K562 (cell line): ENCODE measurements around the gene ACTN4. TPM values are rescaled to one million over a fixed set of nuclear protein-coding genes. Genes with fewer than 3 reads are reported as not detected.

Experiments
- POLR2G ChIP-seq: fragments of 200-400 bp; formaldehyde crosslinking; IDR thresholded peaks from 2 replicates; pipeline ENCODE4 v1.6.1; 2017; ENCODE audit warnings: low read depth, mild to moderate bottlenecking, antibody characterized with exemption, low read length, moderate library complexity
- polyA plus RNA-seq, 8 experiments: library from polyadenylated mRNA; depleted of rRNA in 4 of 8; stranded (reverse) in 5 of 8; unstranded in 3 of 8; fragments of >200 nt; fragmentation: Nextera tagmentation in 2 of 8; fragmentation: Illumina TruSeq in 1 of 8; extraction: Ambion mirVana in 2 of 8; extraction: Trizol in 1 of 8; gene quantifications; 2 replicates each; pipeline versions ENCODE4 v1.2.1 to v1.2.3, GENCODE V29; 2011 to 2014; ENCODE audit warnings: inconsistent platforms in 1 of 8, missing spikeins in 1 of 8
- total RNA-seq, 7 experiments: library from RNA; depleted of rRNA in 6 of 7; stranded (reverse); fragments of >200 nt in 6 of 7; fragmentation: Illumina TruSeq in 2 of 7; extraction: Trizol in 2 of 7; gene quantifications; 2 replicates each; pipeline versions ENCODE4 v1.2.1 to v1.2.3, GENCODE V29; 2011 to 2021; ENCODE audit warnings: low replicate concordance in 1 of 7
- TF ChIP-seq, protein P1 (sequence below), 2 experiments: fragments of 450-650 bp; IDR thresholded peaks; 2 replicates each; pipeline ENCODE4 v1.6.1; 2016; ENCODE audit warnings: mild to moderate bottlenecking in 2 of 2, borderline replicate concordance in 1 of 2, low read depth in 1 of 2, moderate library complexity in 1 of 2
- TF ChIP-seq, protein P2 (sequence below): fragments of 250-450 bp; sonication (Bioruptor Pico); IDR thresholded peaks from 2 replicates; pipeline ENCODE4 v1.5.0; 2021

The ACTN4 gene
- total and polyA plus RNA-seq, 9 of the 15 experiments (the other 6 are each of a cell fraction or from before 2014, with no cell fraction given), result 3.1 to 385 (median 125) TPM

DNA sequence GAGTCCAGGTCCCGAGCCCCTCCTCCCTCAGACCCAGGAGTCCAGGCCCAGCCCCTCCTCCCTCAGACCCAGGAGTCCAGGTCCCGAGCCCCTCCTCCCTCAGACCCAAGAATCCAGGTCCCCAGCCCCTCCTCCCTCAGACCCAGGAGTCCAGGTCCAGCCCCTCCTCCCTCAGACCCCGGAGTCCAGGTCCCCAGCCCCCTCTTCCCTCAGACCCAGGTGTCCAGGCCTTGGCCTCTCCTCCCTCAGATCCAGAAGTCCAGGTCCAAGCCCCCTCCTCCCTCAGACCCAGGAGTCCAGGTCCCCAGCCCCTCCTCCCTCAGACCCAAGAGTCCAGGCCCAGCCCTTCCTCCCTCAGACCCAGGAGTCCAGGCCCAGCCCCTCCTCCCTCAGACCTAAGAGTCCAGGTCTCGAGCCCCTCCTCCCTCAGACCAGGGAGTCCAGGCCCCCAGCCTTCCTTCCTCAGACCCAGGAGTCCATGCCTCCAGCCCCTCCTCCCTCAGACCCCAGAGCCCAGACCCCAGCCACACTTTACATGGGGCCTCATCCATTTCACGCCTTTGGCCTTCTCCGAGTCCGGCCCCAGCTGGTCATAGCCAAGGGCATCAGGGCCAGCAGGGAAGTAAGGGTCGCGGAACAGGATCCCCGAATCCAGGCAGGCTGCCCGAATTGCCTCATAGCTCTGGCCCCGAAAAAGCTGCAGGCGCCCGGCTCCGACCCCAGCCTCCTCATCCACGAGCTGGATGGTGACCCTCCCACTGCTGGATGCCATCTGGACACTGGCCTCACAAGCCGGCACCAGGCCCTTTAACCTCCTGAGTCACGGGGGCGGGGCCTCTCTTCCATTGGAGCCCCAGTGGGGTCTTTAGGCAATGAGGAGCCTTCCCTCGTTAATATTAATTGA, 96.2 kb downstream of the ACTN4 start (continued):
- TF ChIP-seq, protein P1, sequence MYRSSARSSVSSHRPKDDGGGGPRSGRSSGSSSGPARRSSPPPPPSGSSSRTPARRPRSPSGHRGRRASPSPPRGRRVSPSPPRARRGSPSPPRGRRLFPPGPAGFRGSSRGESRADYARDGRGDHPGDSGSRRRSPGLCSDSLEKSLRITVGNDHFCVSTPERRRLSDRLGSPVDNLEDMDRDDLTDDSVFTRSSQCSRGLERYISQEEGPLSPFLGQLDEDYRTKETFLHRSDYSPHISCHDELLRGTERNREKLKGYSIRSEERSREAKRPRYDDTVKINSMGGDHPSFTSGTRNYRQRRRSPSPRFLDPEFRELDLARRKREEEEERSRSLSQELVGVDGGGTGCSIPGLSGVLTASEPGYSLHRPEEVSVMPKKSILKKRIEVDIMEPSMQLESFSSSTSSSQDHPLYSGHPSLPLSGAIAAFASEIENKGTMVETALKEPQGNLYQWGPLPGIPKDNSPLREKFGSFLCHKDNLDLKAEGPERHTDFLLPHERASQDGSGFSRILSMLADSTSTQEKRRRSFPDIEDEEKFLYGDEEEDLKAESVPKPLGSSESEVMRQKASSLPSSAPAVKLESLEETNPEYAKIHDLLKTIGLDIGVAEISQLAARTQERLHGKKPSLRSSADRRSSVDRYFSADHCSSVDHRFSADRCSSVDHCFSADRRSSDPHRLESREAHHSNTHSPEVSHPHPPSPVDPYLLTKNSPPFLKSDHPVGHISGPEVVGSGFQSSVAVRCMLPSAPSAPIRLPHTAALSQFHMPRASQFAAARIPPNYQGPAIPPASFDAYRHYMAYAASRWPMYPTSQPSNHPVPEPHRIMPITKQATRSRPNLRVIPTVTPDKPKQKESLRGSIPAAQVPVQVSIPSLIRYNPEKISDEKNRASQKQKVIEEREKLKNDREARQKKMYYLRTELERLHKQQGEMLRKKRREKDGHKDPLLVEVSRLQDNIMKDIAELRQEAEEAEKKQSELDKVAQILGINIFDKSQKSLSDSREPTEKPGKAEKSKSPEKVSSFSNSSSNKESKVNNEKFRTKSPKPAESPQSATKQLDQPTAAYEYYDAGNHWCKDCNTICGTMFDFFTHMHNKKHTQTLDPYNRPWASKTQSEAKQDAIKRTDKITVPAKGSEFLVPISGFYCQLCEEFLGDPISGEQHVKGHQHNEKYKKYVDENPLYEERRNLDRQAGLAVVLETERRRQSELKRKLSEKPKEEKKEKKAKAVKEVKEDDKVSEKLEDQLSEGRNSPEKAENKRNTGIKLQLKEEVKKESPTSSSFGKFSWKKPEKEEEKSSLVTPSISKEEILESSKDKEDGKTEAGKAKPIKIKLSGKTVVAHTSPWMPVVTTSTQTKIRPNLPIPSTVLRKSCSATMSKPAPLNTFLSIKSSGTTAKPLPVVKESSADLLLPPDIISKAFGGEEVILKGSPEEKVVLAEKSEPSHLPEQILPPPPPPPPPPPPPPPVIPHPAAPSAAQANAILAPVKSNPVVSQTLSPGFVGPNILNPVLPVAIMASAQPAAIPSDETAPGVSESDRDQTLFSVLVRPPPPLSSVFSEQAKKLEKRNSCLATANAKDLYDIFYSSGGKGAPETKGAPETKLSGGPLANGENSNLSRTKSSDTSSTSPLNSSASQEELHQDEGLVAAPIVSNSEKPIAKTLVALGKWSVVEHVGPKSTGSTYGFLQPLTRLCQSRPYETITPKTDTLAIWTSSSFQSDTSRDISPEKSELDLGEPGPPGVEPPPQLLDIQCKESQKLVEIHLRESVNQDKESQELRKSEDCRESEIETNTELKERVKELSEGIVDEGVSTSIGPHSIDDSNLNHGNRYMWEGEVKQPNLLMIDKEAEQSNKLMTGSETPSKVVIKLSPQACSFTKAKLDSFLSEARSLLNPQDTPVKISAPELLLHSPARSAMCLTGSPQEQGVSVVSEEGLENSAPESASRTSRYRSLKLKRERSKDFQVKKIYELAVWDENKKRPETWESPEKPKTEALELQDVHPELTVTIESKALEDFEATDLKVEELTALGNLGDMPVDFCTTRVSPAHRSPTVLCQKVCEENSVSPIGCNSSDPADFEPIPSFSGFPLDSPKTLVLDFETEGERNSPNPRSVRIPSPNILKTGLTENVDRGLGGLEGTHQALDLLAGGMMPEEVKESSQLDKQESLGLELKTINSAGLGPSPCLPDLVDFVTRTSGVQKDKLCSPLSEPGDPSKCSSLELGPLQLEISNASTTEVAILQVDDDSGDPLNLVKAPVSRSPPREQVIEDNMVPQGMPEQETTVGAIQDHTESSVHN (IDR thresholded peaks at IDR 0.05; ENCODE audit: borderline replicate concordance in 1 of 2, low read depth in 1 of 2), result no peak
- peak; percentile 65 for TF ChIP-seq POLR2G
- TF ChIP-seq, protein P2, sequence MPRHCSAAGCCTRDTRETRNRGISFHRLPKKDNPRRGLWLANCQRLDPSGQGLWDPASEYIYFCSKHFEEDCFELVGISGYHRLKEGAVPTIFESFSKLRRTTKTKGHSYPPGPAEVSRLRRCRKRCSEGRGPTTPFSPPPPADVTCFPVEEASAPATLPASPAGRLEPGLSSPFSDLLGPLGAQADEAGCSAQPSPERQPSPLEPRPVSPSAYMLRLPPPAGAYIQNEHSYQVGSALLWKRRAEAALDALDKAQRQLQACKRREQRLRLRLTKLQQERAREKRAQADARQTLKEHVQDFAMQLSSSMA (CRISPR knock-in tag), result no peak
